LoVo (cell line): Measurements from ENCODE around the gene ADGRF5.

Source experiments
- DNase-seq: peaks from one replicate; pipeline ENCODE4 v3.0.0-alpha.2; 2016; ENCODE audit warnings: low spot score

Gene ADGRF5

DNA sequence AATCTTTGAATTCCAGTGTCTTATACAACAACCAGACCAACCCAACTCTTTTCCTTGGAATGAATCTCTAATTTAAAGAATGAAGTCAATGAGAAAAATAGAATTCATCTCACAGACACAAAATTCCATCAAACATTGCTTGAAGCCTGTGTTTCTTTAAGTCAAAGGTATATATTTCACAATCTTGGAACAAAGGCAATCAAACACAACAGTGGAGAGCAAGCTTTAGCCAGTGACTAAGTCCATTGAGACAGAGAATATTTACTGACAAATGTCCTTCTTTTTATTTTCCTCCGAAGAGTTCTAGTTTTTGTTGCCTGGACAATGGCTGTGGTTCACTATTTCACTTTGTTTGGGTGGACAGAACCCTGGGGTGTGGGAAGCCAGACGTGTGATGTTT lies 92.8 kb downstream of the ADGRF5 start:
- no peak for DNase-seq

DNA sequence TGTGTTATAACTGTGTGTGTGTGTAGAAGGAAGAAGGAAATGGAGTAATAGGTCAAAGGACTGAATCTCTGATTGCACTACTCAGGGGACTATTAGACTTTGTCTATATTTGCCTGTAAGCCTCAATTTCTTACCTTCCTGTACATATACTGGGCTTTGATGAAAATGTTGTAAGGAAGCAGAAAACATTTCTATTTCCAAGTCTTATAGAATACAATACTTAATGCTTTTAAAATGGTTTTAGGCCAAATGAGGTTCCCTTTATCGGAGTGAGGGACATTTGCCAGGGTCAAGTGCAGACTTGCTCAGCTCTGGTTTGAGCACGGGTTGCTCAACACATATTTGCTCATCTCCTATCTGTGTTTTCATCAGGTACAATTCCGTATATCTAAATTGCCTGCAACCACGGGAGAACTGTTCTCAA lies 100.3 kb downstream of the ADGRF5 start:
- DNase-seq = no peak

DNA sequence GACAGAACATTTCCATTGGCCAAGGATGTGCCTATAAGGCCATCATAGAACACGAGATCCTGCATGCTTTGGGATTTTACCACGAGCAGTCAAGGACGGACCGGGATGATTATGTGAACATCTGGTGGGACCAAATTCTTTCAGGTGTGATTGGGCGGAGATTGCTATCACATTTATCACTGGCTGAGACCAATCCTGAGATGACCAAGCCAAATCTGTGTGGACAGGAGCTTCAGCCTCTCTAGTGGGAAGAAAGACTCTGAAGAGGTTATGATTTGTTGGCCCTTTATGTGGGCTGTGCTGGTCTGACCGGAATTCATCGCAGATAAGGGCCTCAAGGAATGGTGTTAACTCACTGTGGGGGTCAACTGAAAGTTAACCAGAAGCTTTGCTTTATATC lies 102.2 kb downstream of the ADGRF5 start:
- no peak for DNase-seq

DNA sequence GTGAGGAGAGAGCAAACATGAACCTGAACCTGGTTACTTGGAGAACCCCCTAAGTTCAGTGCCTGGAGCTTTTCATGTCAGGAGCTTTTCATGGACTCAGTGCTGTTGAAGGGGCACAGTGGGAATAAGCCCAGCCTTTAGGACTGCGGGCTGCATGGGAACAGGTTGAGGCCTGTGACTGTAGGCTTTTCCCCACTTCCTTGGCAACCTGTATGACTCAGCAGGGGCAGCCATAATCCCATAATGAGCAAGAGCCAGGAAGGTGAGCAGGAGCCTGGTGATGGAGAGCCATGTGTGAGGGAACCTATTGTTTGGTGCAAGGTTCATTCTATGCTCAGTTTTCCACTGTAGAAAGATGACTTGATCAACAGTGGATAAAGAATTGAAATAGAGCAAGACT lies 105.1 kb downstream of the ADGRF5 start:
- DNase-seq = peak; percentile 13

DNA sequence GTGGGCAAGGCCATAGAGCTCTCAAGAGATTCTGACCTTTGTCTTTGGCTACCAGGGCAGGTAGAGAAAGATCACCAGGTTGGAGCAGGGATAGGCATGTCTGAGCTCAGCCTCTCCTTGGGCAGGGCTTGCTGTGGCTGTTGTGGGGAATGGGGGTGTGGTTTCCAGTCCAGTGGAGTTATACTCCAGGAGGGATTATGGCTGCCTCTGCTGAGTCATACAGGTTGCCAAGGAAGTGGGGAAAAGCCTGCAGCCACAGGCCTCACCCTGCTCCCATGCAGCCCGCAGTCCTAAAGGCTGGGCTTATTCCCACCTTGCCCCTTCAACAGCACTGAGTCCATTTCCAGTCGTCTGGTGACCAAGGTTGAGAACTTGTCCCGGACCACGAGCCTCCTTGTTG lies 106.6 kb downstream of the ADGRF5 start:
- peak; percentile 74 for DNase-seq

DNA sequence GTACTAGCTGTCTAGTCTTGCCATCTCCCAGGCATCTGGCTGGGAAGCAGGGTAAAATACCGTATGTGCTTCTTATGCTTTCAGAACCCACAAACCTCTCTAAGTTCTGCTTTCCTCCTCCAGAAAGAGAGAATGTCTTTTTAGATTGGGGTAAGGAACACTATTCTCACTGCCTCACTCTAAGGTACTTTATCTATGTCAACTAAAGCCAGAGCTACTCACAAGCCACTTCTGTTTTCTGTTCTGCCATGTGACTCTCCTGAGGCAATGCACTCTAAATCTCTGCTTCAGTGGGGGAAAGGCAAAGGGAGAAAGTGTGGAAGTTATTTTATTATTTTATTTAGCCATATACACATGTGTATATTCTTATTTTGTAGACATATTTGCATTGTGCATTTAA lies 112.9 kb downstream of the ADGRF5 start:
- no peak for DNase-seq
